HT-29 (cell line): ENCODE measurements around the gene JUN. TPM values are rescaled to one million over a fixed set of nuclear protein-coding genes. Genes with fewer than 3 reads are reported as not detected.

Source experiments
- DNase-seq: peaks from one replicate; pipeline ENCODE4 v3.0.0-alpha.2; 2015; ENCODE audit warnings: low spot score
- total RNA-seq: library from RNA; depleted of rRNA; stranded (reverse); fragments of >200 nt; shearing (Covaris generic); gene quantifications from 2 replicates; pipeline ENCODE4 v1.2.3, GENCODE V29; 2014

JUN gene
- total RNA-seq, 1 experiment from 2014 or later = 547 TPM

DNA sequence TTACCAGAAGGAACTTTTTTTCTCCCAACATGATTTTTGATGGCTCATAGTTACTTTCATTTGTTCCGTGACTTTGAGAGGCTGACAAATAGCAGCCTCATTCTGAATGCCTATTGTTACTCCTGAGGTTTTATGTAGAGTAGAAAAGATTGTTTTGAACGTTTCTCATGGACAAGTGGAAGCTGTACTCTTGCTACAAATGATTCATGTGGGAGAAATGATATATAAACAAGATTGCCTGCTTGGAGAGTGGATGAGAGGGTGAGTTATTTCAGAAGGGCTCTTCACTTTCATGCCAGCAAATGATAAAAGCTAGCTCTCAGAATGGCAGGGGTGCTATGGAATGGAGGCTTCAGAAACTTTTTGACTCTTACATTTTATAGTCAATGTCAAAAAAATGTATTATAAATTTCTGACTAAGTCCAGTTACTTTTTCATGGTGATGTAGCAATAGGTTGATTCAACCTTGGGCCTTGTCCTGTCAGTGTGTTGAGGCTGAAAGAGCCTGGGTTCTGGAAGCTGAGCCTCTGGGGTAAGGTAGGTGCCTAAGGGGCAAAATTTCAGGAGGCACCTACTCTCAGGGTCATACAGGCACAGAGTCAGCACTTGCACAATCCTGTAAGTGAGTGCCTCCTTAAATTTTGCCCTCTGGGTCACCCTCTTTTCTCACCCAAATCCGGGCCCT lies 19.4 kb downstream of the JUN start:
- no peak for DNase-seq

DNA sequence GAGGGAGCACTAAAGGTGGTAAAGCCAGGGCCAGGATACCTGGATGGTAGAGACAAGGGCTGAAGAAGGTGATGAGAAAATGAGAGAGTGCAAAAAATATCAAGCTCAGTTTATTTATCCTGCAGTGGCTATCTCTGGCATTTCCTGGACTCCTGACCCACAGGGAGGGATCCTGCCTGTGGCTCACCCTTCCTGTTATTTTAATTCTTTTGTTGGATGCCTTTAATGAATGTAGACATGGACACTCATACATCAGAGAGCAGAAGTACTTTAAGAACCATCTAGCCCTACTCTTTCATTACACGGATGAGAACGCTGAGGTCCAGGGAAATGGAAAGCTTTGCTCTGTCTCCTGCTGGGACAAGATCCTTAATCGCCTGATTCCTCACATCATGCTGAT lies 20.6 kb downstream of the JUN start:
- DNase-seq = peak; percentile 44

DNA sequence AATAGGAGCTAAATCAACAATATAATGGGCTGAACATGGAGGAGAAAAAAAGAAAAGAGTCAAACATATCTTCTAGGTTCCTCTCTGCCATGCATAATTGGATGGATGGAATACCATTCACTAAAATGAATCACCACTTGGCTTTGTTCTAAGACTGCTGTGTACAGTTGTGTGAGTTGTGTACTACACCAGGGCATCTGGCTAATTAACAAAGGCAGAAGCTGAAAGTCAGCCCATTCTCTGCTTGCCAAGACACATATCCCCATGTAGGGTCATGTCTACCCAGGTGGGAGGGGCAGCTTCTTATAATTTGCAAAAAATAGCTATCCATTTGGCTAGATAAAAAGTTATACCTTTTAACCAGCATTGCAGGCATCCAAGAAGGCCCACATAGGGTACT lies 21.0 kb downstream of the JUN start:
- no peak for DNase-seq

DNA sequence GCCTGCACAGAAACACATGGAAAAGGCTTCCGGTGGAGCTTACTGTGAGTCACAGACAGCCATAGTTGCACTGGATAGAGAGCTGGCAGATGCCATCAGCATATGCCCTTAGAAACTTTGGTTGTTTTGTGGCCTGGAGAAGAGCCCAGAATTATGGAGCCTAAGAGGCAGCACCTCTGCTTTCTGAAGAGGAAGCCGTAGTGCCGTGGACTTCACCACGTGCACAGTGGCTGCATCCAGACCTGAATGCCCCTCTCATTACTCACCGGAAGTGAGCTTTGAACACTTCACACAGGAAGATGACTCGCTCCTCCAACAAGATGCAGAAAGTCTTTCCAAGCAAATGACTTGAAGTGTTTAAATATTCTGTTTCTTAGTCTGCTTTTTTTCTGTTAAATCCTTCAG lies 28.4 kb downstream of the JUN start:
- peak; percentile 72 for DNase-seq

DNA sequence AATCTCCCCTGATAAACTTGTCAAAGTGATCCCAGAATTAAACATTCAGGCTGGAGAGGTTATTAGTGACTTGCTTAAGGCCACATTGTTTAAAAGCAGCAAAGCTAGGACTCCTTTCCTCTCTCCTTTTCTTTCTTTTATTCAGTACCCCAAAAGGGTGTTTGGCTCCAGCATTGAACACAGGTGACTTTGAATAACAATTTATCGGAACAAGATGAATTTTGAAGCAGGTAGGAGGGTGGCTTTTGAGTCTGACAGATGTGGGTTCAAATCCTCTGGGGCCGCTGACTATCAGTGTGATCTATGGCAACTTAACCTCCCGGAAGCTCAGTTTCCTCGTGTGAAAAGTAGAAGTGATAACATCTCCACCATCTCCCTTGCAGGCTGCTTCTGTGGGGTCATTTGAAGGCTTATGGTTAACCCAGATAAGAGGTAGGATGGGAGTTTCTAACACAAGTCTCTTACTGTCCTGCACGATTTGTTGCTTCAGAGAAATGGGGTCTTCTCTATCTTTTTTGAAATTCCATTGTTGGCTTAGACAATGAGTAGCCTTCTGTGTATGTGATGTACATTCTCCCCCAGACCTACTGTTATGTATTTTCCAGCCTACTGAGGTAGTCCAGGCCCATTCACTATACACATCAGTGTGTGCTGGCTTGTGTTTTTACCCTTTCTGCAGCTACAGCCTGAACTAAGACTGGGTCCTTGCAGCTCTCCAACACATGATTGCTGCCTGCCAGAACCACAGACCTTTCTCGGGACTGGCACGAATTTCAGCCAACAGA lies 29.0 kb downstream of the JUN start:
- DNase-seq = no peak

DNA sequence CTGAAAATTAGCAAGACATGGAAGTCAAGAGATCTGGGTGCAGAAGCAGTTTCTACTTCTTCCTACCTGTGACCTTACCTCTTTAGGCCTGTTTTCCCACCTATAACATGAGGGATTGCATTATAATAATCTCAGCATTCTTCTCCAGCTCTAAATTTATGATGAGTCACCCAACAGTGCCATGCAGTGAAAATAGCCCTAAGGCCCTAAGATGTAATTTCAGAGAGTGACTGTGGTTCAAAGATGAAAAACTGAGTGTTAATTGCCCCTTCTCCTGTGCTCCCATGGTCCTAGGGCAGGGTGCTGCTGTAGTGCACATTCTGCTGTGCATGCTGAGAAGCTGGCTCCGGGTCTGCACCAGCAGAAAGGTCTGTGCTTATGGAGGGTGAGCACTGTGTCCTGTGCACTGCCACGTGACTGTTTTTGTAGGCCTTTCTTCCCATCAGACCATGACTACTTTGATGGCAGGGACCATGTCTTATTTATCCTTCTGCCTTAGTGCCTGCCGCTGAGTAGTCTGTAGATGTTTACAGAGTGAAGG lies 29.7 kb downstream of the JUN start:
- DNase-seq = no peak

DNA sequence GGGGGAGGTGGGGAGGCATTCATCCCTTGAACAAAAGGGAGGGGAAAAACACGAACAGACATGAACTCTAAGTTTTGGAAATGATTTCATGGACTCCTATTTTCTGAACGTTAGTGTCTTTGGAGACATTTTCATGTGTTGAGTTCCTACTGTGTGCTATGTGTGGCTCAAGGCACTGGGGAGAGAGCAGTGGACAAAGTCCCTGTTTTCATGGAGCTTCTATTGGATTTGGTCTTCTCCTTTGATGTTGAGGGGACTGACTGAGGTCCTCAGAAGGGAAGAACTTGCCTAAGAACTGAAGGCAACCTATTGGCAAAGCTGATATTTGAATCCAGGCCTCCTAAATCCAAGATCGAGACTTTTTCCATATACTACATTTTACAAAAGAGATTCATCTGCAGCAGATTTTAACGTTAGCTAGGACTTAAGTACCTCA lies 30.4 kb downstream of the JUN start:
- DNase-seq = no peak

DNA sequence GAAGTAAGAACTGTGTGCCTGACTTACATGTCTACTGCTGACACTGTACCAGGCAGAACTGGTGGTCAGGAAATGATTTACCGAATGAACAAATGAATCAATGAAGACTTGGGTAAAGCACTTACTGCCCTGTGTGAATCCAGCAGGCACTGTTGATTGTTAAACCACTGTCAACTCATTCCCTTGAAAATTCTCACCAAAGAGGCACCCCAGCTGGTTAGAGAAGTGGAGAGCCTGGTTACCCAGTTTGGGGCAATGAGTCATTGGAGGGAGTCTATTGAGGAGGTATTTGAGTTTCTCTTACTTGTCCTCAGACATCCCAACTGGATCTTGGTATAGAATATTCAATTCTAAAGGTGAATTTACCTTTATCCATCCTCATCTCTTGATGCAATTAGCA lies 34.2 kb downstream of the JUN start:
- DNase-seq = no peak

DNA sequence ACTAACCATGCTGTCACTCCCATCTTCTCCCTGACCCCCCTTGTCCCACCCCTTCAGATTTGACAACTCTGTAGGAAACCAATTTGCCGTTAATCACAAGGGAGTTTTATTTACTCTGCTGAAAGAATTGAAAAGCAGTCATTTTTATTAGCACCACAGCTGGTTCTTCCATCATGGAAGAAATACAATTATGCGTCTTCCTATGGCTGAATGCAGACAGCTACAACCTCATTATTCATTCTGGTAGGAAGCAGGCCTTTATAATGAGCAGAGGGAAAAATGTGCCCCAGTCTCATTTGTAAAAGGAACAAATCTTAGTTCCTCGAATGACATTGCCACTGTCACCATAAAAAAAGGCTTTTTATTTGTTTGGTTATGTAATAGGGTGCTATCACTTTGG lies 35.2 kb downstream of the JUN start:
- no peak for DNase-seq

DNA sequence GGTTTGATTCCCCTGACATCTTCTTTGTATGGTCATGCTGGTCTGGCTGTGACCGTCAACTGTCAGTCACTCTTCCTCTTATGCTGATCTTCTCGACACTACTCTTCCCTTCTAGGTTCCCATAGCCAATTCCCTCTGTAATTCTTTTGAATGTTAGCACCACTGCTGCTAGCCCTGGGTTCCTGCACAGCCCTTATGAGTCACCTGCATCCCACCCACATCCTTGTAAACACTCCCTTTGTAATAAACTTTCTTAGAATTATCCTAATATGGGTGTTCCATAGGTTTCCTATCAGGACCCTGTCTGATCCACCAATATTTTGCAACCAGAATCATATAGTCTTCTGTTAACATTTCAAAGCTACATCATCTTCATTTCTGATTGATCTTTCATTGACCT lies 37.1 kb downstream of the JUN start:
- peak; percentile 59 for DNase-seq

DNA sequence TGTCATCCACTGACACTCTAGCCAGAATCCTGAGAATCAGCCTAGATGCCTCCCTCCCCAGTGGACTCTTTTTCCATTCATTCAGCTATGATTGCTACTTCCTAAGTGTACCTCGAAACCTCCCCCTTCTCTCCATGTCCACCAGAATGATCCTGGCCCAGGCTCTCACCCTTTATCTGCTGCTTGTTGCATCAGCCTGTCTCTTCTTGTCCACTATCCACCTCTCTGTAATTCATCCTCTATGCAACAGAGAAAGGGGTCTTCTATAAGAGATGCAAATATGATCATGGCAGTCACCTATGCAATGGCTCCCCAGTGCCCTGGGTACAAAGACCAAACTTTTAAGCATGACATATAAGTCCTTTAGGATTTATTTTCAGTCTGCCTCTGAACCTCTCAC lies 37.7 kb downstream of the JUN start:
- no peak for DNase-seq

DNA sequence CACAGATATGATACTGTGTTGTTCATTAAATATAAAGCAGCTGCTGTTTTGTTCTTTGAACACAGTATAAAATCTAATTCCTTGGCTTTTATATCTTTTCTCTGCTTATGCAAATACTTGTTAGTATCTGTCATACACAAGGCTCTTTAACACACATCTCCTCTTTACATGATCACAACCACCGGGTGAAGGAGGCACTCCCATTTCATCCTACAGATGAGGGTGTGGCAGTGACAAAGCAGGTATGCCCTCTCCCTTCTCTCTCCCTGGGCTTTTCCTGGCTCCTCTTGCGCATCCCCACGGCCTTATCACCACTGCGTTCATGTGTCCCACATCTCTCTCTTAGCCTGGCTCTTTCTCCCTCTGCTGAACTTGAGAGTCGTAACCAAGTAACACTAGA lies 38.2 kb downstream of the JUN start:
- DNase-seq = no peak

DNA sequence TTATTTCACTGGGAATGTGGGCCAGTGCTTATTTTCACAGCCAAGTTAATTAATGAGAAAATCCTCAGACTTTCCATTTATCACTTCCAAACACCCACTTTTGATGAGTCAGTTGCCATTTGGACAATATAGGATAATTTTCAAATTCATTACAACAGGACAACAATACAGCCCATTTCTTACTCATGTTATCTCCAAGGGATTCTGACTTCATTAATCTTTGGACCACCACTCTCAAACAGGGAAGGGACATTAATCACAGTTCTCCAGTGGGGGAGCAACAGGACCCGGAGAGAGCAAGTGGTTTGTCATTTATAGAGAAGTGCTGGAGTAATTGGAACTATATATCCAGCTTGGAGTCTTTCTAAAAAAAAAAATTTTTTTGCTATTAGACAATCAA lies 38.7 kb downstream of the JUN start:
- DNase-seq = no peak

DNA sequence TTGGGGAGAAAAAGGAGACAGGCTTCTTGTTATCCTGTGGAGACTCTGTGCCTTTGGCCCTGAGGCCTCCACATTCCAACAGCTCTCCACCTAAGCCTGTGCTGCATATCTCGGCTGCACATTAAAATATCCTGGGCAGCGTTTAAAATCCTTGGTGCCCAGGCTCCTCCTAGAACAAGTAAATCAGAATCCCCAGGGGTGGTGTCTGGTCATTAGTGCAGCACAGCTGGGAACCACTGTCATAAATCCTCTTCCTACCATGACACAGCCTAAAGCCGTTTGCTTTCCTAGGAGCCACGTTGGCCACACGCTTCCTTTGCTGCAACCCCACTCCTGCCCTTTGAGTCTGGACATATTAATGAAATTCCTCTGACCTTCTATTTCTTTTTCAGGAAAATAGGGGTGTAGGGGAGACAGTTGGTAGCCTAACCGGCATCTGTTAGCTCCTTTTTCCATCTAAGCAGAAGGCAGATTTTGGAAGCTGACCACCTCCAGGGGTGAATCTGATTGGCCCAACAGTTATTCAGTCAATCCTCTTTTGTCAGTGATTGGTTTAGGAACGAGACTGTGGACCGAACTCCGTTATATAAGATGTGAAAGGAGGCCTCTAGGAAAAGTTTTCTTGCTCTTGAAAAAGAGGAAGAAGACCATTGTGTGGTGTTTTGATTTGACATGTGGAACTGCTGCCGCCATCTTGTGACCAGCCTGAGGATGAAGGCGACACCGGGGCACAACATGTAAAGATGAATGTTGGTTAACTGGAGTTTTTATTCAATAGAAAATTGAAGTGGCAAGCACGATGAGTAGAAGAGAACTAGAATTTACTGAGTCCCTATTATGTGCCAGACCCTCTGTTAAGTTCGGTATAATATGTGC lies 41.9 kb downstream of the JUN start:
- DNase-seq = no peak

DNA sequence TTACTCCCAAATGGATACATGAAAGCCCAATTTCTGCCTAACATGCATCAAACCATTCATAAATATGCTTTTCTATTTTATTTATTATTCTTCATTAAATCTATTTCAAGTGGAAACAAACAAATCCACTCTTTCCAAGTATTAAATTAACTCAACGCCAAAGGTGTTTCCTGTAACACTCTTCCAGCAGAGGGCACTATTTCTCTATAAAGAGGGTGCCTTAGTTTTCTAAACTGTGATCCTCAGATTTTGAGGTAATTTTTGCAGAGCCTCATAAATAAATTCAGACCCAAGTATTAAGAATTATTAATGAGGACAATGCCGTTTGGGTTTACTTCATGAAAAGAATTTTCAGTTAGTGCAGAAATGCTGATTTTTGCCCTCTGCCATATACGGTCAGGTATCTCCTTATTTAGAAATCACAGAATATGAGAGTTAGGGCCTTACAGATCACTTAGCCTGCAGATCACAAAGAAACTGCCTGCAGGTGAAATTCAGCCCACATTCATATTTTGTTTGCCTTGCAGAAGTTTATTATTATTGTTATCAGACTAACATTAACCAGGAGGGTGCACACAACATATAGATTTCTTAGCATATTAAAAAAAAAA lies 43.9 kb downstream of the JUN start:
- DNase-seq = peak; percentile 78

DNA sequence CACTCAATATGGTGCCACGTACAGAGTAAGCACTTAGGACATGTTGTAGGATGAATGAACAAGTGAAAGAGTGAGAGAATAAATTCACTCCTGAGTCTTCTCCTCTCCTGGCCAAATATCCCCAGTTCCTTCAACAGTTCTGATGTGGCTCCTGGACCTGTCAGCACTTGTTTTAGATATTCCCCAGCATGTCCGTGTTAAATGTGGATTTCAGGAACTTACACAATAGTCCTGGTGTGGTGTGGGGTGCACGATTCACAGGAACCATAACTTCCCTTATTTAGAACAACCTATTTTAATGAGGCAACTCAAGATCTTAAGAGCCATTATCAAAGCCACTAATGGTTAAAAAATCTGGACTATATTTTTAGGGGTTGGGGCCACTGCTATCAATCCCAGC lies 45.0 kb downstream of the JUN start:
- no peak for DNase-seq

DNA sequence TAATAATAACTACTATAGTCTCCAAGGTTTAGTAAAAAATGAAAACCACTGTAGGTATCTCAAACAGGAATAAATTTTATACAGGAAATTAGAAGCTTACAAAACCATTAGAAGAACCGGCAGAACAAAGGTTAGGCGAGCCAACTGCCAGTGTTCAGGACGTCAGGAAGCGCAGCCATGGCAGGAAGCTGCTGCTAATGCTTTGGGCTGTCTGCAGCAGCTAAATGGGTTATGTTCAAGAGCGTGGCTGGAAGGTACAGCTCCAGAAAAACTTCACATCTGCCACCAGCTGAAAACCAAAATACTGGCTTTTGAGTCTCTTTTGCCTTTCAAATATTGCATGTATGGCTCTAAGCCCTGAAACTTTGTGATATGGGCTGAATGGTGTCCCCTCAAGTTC lies 48.3 kb downstream of the JUN start:
- no peak for DNase-seq

DNA sequence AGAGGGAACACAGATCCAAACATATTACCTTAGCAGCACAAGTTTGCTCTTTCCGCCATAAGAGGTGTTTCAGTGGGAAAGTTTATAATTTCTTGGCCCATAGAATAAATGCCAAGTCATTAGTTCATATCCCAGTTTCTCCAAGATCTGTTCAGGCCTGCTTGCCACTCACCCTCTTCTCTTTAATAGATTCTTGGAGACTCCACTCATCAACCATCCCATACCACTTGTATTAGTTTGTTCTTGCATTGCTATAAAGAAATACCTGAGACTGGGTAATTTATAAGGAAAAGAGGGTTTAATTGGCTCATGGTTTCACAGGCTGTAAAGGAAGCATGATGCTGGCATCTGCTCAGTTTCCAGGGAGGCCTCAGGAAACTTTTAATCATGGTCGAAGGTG lies 49.2 kb downstream of the JUN start:
- no peak for DNase-seq

DNA sequence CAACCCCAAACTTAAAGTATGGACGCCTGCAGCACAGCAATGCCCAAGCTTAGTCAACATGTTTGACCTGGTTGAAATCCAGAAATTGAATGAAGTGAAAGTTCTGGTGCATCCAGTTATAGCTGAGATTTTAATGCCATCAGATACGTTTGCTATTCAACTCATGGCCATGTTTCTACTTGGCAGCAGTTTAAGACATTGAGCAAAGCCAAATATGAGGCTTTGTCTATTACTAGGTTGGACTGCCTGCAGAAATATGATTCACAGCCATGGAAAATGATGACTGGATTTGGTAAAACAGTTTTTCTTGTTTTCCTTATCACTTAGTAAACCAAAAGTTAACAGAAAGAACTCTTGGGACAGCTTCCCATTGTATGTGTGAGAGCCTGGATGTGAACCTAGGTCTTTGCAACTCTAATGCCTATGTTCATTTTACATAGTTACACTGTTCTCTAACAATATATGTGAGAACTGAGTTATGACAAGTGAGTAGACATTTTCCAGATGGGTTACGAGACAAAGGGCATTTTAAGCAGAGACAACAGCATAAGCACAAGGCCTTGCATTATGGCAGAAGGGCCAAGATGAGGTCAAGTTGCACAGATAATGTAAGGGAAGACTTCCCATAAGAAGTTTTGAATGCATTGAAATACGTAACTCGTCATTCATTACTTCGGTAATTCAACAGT lies 51.6 kb downstream of the JUN start:
- no peak for DNase-seq
